ENCODE measurements around the gene CCL17. TPM values are rescaled to one million over a fixed set of nuclear protein-coding genes. Genes with fewer than 3 reads are reported as not detected.
A peak's percentile ranks its signal among the peaks of the same experiment; 100 is the strongest.

The CCL17 gene
- total and polyA plus RNA-seq, 4 donors: 3.1 to 39.3 (median 3.5) TPM; not detected in 1

DNA sequence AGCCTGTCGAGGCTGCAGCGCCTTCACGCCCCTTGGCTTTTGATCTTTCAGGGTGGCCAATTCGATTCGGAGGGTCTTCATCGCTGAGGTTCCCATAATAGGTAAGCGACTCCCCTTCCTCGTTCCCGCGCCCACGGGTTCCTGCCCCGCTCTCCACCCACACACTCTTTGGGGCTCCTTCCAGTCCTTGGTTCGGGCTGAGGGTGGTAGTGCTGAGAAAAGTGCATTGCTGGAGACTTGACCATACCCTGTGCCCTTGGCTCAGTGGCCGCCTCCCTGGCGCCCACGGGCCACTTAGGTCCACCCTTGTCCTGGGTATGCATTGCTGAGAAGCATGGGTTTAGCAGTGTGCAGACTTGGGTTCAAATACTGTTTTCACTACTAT is 58.4 kb downstream of the CCL17 start:
- Histone ChIP-seq H3K9me3 (ENCODE audit: control insufficient read depth in 4 of 4, insufficient read depth in 3 of 4, low read length in 3 of 4) (no peaks in the 10 kb centered on the region), H3K4me3 (peak overlapping the region; percentile 93), H3K9ac (ENCODE audit: insufficient read depth in 1 of 2, low read length in 2 of 2) (peak overlapping the region; percentile 56 to 76), H3K27ac (ENCODE audit: low read depth in 1 of 2, low read length in 1 of 2) (peak overlapping the region in 1 of 2 donors; percentile 82), H3K27me3 (ENCODE audit: control insufficient read depth in 3 of 3, insufficient read depth in 3 of 3, low read length in 2 of 3) (no peaks in the 10 kb centered on the region), H3K4me1 (ENCODE audit: control insufficient read depth in 5 of 5, insufficient read depth in 5 of 5, low read length in 5 of 5) (peaks cover 0 to 12% (median 4%) of the 10 kb centered on the region in 5 donors), H3K36me3 (ENCODE audit: control insufficient read depth in 4 of 4, insufficient read depth in 4 of 4, low read length in 4 of 4) (peaks cover 12 to 34% (median 32%) of the 10 kb centered on the region in 4 donors)
- TF ChIP-seq, protein P1, sequence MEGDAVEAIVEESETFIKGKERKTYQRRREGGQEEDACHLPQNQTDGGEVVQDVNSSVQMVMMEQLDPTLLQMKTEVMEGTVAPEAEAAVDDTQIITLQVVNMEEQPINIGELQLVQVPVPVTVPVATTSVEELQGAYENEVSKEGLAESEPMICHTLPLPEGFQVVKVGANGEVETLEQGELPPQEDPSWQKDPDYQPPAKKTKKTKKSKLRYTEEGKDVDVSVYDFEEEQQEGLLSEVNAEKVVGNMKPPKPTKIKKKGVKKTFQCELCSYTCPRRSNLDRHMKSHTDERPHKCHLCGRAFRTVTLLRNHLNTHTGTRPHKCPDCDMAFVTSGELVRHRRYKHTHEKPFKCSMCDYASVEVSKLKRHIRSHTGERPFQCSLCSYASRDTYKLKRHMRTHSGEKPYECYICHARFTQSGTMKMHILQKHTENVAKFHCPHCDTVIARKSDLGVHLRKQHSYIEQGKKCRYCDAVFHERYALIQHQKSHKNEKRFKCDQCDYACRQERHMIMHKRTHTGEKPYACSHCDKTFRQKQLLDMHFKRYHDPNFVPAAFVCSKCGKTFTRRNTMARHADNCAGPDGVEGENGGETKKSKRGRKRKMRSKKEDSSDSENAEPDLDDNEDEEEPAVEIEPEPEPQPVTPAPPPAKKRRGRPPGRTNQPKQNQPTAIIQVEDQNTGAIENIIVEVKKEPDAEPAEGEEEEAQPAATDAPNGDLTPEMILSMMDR (IDR thresholded peaks at IDR 0.05; ENCODE audit: control extremely low read depth, extremely low read depth): no peak
- no peak for DNase-seq
- ATAC-seq (ENCODE audit: insufficient read depth, low FRiP score): no peak
- WGBS, 2 donors: 1% methylated on average over 13 to 16 of the region's 16 CpGs

DNA sequence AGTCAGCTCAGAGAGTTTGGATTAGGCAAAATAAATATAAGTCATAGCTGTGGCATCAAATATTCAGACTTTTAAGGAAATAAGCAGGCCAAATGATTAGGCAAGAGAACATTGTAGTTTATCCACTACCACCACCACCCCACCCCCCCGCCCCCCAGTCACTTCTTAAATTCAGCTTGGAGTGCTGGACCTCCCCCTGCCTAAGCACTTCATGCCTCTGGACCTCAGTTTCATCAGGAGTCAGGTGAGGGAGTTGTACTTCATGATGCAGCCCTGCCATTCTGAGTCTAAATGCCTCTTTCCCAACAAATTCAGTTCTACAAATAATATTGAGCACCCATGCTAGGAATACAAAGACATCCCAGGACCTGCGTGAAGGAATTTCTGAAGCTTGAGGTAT is 60.0 kb downstream of the CCL17 start:
- ATAC-seq (ENCODE audit: insufficient read depth, low FRiP score): no peak
- H3K9me3 ChIP-seq (ENCODE audit: control insufficient read depth in 4 of 4, insufficient read depth in 3 of 4, low read length in 3 of 4): no peaks in the 10 kb centered on the region

More for the DNA sequence above, 60.0 kb downstream of the CCL17 start:
- H3K9ac ChIP-seq (ENCODE audit: insufficient read depth in 1 of 2, low read length in 2 of 2): no peak overlapping the region
- H3K4me1 ChIP-seq (ENCODE audit: control insufficient read depth in 5 of 5, insufficient read depth in 5 of 5, low read length in 5 of 5): peaks cover 0 to 12% (median 4%) of the 10 kb centered on the region in 5 donors
- H3K27me3 ChIP-seq (ENCODE audit: control insufficient read depth in 3 of 3, insufficient read depth in 3 of 3, low read length in 2 of 3): no peaks in the 10 kb centered on the region
- peaks cover 20 to 46% (median 32%) of the 10 kb centered on the region in 4 donors for H3K36me3 ChIP-seq (ENCODE audit: control insufficient read depth in 4 of 4, insufficient read depth in 4 of 4, low read length in 4 of 4)
- no peak for DNase-seq
- no peak overlapping the region for H3K4me3 ChIP-seq
- no peak overlapping the region for H3K27ac ChIP-seq (ENCODE audit: low read depth in 1 of 2, low read length in 1 of 2)
- TF ChIP-seq, protein P1 (IDR thresholded peaks at IDR 0.05; ENCODE audit: control extremely low read depth, extremely low read depth): no peak
- 75 to 81% methylated on average over 2 of the region's 2 CpGs for WGBS, 2 donors

Other genes starting within 250 kb of the CCL17 start
- 10 to 100 TPM; 59.3 to 83.1 TPM for gene PSME3IP1, start 218.7 kb upstream of the CCL17 start, total RNA-seq
- gene PSME3IP1, start 218.7 kb upstream of the CCL17 start, polyA plus RNA-seq: 10 to 100 TPM; 59.6 to 66.5 TPM
- gene RSPRY1, start 218.4 kb upstream of the CCL17 start, total RNA-seq: 10 to 100 TPM; 34.7 to 71.7 TPM
- 10 to 100 TPM; 10.5 to 15.7 TPM for gene RSPRY1, start 218.4 kb upstream of the CCL17 start, polyA plus RNA-seq
- gene ARL2BP, start 159.5 kb upstream of the CCL17 start, total RNA-seq: 10 to 100 TPM; 45.1 to 63.2 TPM
- gene ARL2BP, start 159.5 kb upstream of the CCL17 start, polyA plus RNA-seq: 10 to 100 TPM; 32.8 to 43.2 TPM
- 10 to 100 TPM; 23.8 to 63.7 TPM for gene PLLP, start 120.1 kb upstream of the CCL17 start, total RNA-seq
- 10 to 100 TPM; 59.6 to 98.7 TPM for gene PLLP, start 120.1 kb upstream of the CCL17 start, polyA plus RNA-seq
- gene CCL22, start 46.0 kb upstream of the CCL17 start, total RNA-seq: 1 to 10 TPM in 1 of 2 donors, under 1 TPM in 1; 0.43 to 3.1 TPM
- gene CCL22, start 46.0 kb upstream of the CCL17 start, polyA plus RNA-seq: 1 to 10 TPM in 1 of 2 donors, under 1 TPM in 1; 0.65 to 1.8 TPM
- gene CX3CL1, start 32.3 kb upstream of the CCL17 start, total RNA-seq: 10 to 100 TPM; 22.8 to 38.6 TPM
- 10 to 100 TPM; 24.9 to 58.6 TPM for gene CX3CL1, start 32.3 kb upstream of the CCL17 start, polyA plus RNA-seq
- gene CIAPIN1, start 42.6 kb downstream of the CCL17 start, total RNA-seq: 10 to 100 TPM; 41.2 to 69.6 TPM
- gene CIAPIN1, start 42.6 kb downstream of the CCL17 start, polyA plus RNA-seq: 10 to 100 TPM; 24.0 to 34.2 TPM
- 10 to 100 TPM; 42.2 to 51.1 TPM for gene COQ9, start 42.7 kb downstream of the CCL17 start, total RNA-seq
- 10 to 100 TPM; 42.5 to 59.5 TPM for gene COQ9, start 42.7 kb downstream of the CCL17 start, polyA plus RNA-seq
- 100 to 1,000 TPM in 1 of 2 donors, 10 to 100 TPM in 1; 89.5 to 124 TPM for gene POLR2C, start 57.9 kb downstream of the CCL17 start, total RNA-seq
- gene POLR2C, start 57.9 kb downstream of the CCL17 start, polyA plus RNA-seq: 10 to 100 TPM; 65.8 to 75.4 TPM
- 10 to 100 TPM; 45.9 to 58.2 TPM for gene DOK4, start 81.7 kb downstream of the CCL17 start, total RNA-seq
- 10 to 100 TPM; 19.7 to 56.3 TPM for gene DOK4, start 81.7 kb downstream of the CCL17 start, polyA plus RNA-seq
- gene CCDC102A, start 131.8 kb downstream of the CCL17 start, total RNA-seq: 10 to 100 TPM in 1 of 2 donors, 1 to 10 TPM in 1; 9.1 to 14.0 TPM
- 1 to 10 TPM; 3.6 to 4.8 TPM for gene CCDC102A, start 131.8 kb downstream of the CCL17 start, polyA plus RNA-seq
- gene ADGRG5, start 137.9 kb downstream of the CCL17 start, total RNA-seq: 1 to 10 TPM in 1 of 2 donors, under 1 TPM in 1; 0.74 to 2.0 TPM
- gene ADGRG5, start 137.9 kb downstream of the CCL17 start, polyA plus RNA-seq: under 1 TPM; 0.43 to 0.52 TPM
- gene ADGRG1, start 223.9 kb downstream of the CCL17 start, total RNA-seq: 10 to 100 TPM in 1 of 2 donors, 1 to 10 TPM in 1; 8.8 to 74.4 TPM
- 10 to 100 TPM; 18.9 to 37.2 TPM for gene ADGRG1, start 223.9 kb downstream of the CCL17 start, polyA plus RNA-seq

Measured in lung (tissue), 12 donors.